ENCODE data around the gene SGCD.

DNA sequence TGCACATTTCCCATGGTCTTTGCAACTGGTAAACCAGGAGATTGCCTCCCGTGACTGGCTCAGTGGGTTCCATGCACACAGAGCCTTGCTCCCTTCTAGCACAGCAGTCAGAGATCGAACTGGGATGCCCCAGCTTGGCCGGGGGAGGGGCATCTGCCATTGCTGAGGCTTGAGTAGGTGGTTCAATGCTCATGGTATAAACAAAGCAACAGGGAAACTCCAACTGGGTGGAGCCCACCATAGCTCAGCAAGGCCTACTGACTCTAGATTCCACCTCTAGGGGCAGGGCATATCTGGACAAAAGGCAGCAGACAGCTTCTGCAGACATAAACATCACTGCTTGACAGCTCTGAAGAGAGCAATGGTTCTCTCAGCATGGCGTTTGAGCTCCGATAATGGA, 456.1 kb downstream of the SGCD start:
- TF ChIP-seq POLR2AphosphoS5 (IDR thresholded peaks at IDR 0.05; ENCODE audit: low read depth, low read length), result no peak
- TF ChIP-seq, protein P1, sequence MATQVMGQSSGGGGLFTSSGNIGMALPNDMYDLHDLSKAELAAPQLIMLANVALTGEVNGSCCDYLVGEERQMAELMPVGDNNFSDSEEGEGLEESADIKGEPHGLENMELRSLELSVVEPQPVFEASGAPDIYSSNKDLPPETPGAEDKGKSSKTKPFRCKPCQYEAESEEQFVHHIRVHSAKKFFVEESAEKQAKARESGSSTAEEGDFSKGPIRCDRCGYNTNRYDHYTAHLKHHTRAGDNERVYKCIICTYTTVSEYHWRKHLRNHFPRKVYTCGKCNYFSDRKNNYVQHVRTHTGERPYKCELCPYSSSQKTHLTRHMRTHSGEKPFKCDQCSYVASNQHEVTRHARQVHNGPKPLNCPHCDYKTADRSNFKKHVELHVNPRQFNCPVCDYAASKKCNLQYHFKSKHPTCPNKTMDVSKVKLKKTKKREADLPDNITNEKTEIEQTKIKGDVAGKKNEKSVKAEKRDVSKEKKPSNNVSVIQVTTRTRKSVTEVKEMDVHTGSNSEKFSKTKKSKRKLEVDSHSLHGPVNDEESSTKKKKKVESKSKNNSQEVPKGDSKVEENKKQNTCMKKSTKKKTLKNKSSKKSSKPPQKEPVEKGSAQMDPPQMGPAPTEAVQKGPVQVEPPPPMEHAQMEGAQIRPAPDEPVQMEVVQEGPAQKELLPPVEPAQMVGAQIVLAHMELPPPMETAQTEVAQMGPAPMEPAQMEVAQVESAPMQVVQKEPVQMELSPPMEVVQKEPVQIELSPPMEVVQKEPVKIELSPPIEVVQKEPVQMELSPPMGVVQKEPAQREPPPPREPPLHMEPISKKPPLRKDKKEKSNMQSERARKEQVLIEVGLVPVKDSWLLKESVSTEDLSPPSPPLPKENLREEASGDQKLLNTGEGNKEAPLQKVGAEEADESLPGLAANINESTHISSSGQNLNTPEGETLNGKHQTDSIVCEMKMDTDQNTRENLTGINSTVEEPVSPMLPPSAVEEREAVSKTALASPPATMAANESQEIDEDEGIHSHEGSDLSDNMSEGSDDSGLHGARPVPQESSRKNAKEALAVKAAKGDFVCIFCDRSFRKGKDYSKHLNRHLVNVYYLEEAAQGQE (IDR thresholded peaks at IDR 0.05; ENCODE audit: insufficient read depth in 1 of 2, low read depth in 2 of 2, low read length in 2 of 2), result no peak
- TF ChIP-seq SIN3A (IDR thresholded peaks at IDR 0.05; ENCODE audit: borderline replicate concordance, insufficient read depth, low read length), result no peak
- TF ChIP-seq FOXP2 (optimal IDR thresholded peaks at IDR 0.05; ENCODE audit: borderline replicate concordance, extremely low read depth, extremely low read length, insufficient read depth), result no peak
